Stimulated activated CD8-positive, alpha-beta memory T cell treated with anti-CD3 and anti-CD28 coated beads, Interleukin-2, amount 100 ng/mL, for 1 hour (primary cell): Measurements from ENCODE around the gene KRT85.
A peak's percentile ranks its signal among the peaks of the same experiment; 100 is the strongest.
"Not testable (repeated sequence)": the region's sequence is repeated elsewhere in the genome, so short reads cannot be mapped to it uniquely, and the experiment has no call there.

Source experiments
- DNase-seq, 2 donors: peaks; one replicate each; pipeline ENCODE4 v3.0.0-alpha.2; 2020; ENCODE audit warnings: low read depth in 2 of 2

Gene KRT85

DNA sequence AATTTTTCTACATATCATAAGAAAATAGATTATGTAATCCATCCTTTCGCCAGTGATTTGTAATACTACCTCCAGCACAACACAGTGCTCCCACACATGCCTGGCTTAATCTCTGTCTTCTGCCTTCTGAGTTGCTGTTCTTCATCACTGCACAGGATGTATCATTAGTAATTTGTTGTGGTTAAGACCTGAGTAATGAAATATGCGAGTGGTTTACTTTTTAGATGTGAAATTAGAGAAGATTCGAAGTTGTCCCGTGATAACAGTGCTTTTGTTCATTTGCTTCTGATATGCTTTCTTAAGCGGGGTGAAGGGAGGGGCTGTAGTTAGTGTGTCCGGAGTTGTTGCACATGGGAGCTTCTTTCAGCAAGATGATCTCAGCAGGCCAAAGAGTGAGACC, 18.1 kb downstream of the KRT85 start:
- DNase-seq = no peak

DNA sequence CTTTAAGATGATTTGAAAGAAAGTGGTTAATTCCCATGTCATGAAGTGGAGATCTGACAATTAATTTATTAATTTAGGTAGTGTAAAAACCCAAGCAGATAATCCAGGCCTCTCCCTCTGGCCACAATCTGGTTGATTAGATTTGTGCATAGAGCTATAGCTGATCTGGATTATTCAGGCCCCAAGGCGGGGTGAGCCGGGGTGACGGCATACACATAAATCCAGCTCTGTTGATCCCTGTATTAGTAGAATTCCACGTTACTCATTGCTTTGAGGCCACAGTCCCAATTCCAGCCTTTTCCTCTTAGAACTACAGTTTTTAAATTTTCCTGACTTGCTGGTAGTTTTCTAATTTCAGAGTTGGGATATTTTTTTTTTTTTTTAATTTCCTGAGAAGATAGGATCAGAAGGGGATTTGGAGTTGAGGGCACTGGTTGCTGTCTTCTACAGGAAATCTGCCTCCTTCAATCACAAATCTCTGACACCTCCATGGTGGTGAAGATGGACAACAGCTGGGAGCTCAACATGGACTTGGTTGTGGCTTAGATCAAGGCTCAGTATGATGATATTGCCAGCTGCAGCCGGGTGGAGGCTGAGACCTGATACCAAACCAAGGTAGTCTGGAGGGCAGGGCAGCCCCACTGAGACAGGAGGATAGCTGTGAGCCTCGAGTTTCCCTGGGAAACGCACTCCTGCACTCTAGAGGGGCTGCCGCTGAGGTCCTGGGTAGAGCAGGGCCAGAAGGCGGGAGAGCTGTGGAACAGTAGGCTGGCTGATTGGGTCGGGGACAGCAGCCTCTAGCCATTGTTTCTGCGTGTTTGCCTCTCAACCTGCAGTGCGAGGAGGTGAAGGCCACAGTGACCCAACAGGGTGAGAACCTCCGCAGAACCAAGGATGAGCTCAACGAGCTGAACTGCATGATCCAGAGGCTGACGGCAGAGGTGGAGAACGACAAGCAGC, 19.4 kb downstream of the KRT85 start:
- no peak for DNase-seq

DNA sequence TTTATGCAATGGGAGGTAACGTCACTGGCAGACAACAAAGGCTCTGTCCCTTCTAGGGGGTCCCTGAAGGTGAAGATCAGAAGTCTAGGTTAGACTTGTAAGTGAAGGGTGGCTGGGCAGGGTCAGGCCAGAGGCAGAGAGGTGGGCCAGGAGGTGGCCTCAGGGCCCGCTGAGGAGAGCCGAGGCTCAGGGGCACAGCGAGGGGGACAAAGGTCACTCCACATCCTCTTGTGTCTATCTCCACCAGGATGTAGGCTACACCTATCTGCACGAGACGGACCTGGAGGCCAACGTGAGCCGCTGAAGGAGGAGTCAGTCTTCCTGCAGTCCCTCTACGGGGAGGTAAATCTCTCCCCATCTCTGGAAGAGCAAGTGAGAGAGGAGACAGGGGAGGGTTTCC, 20.3 kb downstream of the KRT85 start:
- DNase-seq = no peak

DNA sequence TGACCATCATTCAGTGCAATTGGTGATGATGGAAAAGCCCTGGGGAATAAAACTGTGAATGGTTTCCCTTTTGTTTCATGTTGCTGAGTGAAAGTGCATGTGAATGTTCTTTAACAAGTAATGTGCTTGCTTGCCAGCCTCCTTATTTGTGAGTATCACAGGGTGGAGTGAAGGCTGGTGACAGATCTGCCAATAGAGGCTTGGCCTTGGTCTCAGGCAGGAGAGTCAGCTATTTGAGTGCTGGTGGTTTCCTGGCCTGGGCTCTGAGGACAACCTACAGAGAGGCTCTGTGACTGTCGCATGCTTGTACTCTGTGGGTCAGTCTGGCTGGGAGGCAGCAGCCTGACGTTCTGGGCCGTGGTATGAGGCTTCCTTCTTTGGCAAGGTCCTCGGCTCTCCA, 20.7 kb downstream of the KRT85 start:
- DNase-seq = no peak

DNA sequence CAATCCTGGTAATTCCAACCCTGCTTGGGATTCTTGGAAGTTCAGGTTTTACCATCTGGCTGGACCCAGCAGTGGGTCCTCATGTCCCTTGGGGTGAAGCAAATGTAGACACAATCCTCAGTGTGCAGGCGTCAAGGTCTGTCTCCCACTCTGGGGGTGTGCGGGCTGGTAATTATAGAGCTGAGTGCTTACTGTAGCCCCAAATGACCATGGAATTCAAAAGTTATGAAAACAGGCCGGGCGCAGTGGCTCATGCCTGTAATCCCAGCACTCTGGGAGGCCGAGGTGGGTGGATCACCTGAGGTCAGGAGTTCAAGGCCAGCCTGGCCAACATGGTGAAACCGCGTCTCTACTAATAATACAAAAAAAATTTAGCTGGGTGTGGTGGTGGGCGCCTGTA, 22.2 kb downstream of the KRT85 start:
- not testable (repeated sequence) for DNase-seq

DNA sequence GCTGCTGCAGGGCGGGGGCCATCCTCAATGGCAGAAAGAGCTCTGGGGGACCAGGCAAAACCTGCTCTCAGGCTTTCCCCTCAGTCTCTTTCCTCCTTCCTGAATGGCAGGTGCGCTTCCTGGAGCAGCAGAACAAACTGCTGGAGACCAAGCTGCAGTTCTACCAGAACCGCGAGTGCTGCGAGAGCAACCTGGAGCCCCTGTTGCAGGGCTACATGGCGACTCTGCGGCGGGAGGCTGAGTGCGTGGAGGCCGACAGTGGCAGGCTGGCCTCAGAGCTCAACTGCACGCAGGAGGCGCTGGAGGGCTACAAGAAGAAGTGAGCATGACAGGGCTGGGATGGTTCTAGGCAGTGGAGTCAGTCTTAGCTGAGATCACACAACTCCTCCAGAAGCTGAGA, 23.2 kb downstream of the KRT85 start:
- no peak for DNase-seq

DNA sequence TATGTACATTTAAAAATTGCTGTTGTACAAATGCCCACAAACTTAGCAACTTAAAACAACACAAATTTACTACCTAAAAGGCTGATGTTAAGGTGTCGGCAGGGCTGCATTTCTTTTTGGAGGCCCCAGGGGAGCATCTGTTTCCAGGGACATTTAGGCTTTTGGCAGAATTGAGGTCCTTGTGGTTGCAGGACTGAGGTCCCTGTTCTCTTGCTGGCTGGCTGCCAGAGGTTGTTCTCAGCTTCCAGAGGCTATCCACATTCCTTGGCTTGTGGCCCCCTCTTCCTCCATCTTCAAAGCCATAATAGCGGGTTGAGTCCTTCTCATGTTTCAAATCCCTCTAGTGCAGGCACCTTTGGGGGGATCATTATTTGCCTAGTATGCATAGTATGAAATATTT, 23.7 kb downstream of the KRT85 start:
- DNase-seq = no peak

DNA sequence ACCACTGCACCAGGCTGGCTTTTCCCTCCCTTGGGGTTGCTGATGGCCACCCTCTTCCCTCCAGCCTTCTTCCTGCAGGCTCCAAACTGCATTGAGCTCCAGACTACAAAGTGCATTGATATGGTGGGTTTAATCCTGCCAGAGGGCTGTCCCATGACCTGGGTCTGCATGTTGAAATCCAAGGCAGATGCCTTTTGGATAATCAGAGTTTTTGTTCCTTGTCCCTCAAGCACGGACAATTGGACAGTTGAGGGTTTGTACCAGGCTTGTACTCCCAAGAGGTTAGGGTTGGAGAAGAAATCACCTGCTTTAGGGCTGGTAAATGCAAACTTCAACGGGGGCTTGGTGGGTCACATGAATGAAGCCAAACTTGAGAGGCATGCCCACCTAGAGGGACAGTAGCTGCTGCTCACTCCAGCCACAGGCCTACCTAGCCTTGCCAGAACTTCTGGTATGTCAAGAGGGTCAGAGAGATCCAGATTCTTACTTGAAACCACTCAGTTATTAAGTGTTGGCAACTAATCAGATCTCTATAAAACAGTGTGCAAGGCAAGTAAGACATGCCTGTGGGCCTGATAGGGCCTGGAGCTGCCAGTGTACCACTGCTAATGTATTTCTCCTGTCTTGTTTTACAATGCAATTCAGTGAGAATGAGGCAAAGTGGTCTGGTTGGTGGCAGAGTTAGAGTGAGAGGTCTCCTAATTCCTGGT, 24.3 kb downstream of the KRT85 start:
- DNase-seq = no peak

DNA sequence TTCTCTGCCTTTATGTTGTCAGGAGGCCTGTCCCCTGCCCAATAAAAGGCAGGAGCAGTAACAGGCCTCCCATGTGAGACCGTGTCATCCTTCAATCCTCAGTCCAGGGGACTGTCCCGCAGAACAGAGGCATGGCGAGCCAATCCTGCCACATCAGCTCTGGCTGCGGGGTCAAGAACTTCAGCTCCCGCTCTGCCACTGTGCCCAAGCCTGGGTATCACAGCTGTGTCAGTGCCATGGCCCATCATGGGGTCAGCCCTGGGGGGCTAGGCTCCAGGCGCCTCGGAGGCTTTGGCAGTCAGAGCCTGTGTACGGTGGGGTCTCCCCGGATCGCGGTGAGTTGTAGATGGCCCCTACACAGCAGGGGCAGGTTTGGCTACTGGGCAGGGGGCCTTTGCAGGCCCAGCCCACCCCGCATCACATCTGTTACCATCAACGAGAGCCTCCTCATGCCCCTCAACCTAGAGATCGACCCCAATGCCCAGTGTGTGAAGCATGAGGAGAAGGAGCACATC, 26.2 kb downstream of the KRT85 start:
- DNase-seq = no peak

DNA sequence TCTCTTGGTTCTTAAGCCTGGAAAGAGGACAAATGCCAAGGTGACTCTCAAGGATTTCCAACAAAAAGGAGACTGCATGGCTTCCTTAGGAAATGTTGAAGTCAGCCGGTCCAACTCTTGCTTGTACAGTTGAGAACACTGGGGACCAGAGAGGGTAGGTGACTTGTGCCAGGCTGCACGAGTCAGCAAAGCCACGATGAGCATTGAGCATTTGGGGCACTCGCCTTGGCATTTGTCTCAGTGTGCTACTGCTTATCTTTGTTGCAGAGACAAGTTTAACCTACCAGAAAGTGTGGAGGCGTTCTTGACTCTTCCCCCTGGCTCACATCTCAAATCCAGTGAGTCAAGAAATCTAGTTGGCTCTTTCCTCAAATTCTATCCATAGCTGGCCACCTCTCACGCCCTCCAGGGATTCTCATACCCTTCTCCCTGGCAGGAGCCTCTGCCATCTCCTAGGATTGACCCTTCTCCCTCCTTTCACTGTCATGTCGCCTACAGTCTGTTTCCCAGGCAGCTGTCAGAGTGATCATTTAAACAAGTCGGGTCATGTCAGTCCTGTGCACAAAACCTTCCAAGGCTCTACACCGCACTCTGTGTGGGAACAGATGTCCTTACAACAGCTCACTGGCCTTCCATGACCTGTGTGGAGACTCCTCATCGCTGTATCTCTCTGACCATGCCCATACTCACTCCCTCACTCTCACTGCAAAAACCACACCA, 28.9 kb downstream of the KRT85 start:
- DNase-seq = no peak

DNA sequence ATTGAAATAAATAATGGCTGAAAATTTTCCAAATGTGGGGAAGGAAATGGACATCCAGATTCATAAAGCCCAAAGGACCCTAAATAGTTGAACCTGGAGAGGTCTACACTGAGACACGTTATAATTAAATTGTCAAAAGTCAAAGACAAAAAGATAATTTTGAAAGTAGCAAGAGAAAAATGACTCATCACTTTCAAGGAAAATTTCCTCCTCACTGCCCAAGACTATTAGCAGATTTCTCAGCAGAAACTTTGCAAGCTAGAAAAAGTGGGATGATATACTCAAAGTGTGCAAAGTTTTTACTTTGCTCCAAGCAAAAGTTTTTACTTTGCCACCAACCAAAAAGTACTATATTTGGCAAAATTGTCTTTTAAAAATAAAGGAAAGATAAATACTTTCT, 30.2 kb downstream of the KRT85 start:
- DNase-seq = no peak

DNA sequence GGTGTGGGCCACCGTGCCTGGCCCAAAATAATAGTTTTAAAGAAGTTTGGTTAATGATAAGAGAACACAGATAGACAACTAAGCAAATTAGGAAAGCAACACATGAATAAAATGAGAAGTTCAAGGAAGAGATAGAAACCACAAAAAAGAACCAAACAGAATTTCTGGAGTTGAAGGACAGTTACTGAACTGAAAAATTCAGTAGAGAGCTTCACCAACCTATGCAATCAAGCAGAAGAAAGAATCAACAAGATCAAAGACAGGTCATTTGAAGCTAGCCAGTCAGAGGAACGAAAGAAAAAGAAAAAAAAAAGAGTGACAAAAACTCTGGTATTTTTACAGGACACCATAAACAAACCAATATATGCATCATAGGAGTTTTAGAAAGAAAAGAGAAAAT, 30.6 kb downstream of the KRT85 start:
- DNase-seq = no peak

DNA sequence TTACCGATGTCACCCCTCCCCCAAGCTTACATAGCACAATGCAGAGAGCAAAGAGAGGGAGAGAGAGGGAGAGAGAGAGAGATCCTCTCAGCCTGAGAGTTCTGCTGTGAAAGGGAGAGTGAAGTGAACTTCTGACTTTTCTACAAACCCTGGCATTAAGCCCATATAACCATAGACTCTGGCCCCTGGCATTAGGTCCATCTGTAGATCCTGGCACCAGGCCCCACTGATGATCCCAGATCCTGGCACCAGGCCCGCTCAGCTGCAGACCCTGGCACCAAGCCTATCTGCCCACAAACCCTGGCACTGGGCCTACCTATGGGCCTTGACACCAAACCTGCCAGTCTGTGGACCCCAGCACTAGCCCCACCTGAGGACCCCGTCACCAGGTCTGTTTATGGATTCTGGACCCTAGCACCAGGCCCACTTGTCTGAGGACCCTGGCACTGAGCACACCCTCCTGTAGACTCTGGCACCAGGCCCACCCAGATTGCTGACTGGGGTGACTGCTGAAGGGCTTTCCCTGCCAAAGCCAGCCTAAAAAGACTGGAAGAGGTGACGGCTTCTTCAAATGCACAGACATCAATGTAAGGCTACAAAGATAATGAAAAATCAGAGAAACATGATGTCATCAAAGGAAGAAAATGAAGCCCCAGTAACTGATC, 31.6 kb downstream of the KRT85 start:
- no peak for DNase-seq

DNA sequence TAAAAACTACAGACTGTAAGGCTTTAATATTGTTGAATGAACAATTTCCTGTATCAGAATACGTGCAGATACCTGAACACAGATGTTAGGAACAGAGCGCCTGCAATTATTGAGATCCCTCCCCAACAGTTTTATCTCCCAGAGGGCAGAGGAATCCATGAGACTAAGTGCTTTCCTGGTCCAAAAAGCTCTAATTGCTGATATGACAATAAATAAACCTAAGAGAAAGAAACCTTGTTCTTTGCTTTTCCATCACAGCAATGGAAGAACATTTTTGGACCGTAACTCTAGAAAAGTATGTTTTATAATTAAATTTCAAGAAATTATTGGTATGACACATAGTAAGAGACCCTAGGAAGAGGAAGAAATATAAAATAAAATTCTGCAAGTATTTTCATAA, 33.1 kb downstream of the KRT85 start:
- no peak for DNase-seq

DNA sequence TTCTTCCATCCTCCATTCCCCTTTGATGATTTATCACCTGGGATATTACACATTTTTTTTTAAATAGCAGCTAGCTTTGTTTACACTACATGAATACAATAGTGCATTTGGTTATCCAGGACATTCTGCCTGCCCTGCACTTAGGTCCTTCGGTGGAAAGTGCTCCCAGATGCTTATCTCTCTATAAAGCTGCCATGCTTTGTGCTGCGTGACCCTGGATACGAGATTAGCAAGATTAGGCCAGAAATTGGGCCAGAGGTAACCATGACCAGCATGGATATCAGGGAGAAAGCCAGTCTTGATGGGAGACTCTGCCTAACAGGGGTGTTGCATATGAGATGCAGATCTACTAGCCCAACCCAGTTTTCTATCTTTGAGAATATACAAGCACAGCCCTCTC, 34.0 kb downstream of the KRT85 start:
- no peak for DNase-seq

DNA sequence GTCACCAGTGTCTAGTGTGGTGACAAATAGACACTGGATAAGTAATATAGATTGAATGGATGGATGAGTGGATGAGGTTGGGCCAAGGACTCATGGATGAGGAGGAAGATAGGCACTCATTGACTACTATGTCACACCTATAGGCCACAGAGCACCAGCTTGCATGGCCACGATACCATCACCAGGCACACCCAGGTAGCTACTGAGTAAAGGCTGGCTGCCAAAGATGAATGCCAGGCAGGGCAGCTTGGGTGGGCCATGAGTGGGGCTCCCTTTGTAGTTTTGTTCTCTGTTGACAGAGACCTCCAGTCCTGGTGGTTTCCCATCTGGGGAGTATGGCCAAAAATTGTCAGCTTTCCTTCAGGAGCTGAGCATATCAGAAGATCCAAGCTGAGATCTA, 34.9 kb downstream of the KRT85 start:
- DNase-seq = no peak

DNA sequence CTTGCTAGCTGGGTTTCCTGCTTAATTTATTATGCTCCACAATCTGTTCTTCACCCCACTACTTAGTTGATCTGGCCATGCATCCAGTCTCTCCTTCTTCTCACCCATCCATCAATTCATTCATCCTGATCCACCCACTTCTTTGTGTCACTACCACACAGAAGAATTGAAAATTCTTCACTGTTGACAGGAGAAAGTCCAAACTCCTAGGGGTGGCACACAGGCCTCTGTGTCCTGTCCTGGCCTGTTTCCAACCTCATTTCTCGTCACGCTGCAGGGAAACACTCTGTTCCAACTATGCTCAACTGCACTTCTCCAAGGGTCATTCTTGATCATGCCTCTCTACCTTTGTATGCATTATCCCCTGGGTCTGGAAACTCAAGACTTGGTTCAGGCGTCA, 35.4 kb downstream of the KRT85 start:
- DNase-seq = no peak

DNA sequence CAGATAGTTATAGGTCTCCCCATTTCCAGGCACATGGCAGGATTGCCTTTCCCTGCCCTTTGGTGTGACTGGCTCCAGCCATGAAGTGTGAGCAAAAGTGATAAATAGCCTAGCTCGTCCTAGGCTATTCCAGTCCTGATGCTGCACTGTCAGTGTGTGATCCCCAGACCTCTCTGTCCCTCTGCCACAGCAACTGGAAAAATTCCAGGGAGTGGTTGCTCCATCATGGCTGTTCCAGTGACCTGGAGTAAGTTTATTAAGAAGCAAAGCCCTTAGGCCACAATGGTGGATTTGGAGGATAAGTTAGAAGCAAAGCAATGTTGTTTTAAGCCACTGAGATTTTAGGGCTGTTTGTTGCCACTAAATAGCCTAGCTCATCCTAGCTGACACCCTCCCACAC, 36.2 kb downstream of the KRT85 start:
- DNase-seq = no peak

DNA sequence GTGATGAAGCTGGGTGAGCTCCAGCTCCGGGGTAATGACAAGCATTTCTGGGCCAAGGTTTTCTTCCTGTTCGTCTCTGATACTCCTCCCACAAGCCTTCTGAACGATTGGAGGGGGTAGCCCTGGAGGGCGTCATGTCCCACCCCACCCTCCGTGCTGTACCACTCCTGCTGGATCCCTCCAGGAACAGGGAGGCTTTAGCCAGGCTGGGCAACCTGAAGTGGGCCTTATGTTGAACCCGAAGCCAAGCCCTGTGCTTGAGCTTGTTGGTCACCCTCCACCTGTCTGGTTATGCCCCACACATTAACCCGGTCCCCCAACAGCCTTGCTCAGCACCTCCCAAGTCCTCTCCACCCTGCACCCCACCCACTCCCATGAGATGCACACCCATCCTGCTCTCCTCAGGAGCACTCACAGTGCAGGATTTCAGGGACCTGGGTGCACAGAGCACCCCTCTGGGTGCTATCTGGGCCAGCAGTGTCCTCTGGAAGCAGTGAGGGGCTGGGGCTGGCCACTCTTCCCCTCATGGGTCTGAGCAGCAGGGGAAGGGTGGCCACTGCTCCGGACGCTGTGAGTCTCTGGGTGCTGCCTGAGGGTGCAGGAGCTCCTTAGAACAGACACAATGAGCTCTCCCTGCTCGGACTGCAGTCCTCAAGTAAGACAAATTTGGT, 39.3 kb downstream of the KRT85 start:
- no peak for DNase-seq

DNA sequence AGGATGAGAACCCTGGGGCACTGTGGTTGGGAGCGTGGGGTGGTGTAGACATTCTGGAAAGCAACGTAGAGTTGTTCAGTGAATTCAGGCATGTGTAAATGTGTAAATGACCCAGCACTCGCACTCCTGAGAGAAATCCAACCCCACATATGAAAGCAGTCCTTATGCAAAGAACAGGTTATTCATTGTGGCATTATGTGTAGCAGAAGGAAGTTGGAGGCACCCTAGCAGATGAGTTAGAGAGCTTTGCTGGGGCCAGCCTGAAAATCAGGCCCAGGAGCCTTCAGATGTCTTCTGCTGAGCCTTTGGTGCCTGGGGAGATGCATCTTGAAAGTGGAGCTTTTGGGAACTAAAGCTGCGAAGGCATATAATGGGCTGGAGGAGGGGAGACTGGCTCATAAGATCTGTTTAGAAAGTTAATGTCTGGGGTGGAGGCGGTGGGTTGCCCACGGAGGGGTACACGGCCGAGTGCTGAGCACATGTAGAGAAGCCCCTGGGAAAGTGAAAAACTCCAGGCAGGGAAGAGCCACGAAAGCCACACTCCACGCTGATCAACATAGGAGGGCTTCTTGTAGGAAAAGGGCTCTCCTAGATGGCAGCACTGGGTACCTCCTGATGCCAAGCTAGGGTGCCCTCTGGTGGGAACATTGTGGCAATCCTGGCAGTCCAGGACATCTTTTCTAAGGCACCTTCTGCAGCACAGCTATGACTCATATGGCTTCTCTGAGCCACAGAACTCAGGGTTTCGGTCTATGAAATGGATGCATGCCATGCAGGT, 40.0 kb downstream of the KRT85 start:
- peak; percentile 53 to 61 for DNase-seq

DNA sequence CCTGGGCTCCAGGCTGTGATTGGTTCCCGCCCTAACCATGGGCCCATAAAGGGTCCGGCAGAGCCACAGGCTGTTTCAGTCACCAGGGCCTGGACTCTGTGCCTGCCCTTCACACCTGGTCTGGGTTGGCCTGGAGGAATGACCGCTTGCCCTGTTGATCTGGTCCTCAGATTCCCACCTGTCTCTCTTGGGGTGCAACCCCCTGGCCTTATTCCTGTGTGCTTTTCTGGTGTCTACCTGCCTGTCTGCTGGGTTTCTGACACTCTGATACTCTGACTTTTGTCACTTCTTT, 43.2 kb downstream of the KRT85 start:
- no peak for DNase-seq
